BE2C (cell line): ENCODE results near the gene CASP14.

Source experiments
- DNase-seq: peaks from one replicate; pipeline ENCODE4 v3.0.0-alpha.2; 2020
- H3K27me3 ChIP-seq: fragments of 250-450 bp; sonication (Bioruptor Pico); 2 replicates; pipeline ENCODE4 v1.5.1; 2020; ENCODE audit warnings: mild to moderate bottlenecking
- H3K36me3 ChIP-seq: fragments of 250-450 bp; sonication (Bioruptor Pico); 2 replicates; pipeline ENCODE4 v1.5.1; 2020; ENCODE audit warnings: mild to moderate bottlenecking
- H3K4me1 ChIP-seq: fragments of 250-450 bp; sonication (Bioruptor Pico); 2 replicates; pipeline ENCODE4 v1.5.1; 2020
- H3K4me3 ChIP-seq: 2 replicates; pipeline ENCODE4 v1.5.1; 2011; ENCODE audit warnings: low read depth, low read length
- H3K9me3 ChIP-seq: fragments of 250-450 bp; sonication (Bioruptor Pico); 2 replicates; pipeline ENCODE4 v1.5.1; 2020
- TF ChIP-seq, protein P1 (sequence below): IDR thresholded peaks from 2 replicates; pipeline ENCODE4 v1.5.1; 2012; ENCODE audit warnings: mild to moderate bottlenecking, low read depth, low read length

The CASP14 gene

DNA sequence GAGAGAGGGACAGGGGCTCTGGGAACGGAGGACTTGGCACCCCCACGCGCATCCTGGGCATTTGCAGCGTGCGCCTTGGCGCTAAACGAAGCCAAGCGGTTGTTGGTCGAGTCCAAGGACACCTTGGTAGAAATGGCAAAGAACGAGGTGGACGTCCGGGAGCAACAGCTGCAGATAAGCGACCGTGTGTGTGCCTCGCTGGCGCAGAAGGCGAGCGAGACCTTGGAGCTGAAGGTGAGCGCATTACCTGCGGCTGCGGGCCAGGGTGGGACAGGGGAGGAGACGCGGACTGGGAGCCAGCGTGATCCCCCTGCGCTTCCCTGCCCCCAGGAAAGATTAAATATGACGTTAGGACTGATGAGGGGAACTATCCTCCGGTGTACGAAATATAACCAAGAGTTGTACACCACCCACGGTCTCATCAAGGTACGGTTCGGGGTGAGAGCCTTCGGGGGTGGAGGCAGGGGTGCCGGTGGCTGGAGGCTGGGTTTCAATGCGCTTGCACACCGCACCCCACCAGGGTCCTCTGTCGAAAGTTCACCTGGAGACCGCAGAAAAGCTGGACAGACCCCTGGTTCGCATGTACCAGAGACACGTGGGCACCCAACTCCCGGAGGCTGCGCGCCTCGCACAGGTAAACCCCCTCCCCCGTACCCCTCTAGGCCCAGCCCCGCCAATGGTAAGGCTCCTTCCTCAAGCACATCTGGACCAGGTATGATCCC is 27.8 kb upstream of the CASP14 start:
- H3K4me1 ChIP-seq: no peaks in the 10 kb centered on the region
- no peaks in the 10 kb centered on the region for H3K27me3 ChIP-seq
- no peaks in the 10 kb centered on the region for H3K9me3 ChIP-seq
- no peak overlapping the region for H3K4me3 ChIP-seq
- TF ChIP-seq, protein P1, sequence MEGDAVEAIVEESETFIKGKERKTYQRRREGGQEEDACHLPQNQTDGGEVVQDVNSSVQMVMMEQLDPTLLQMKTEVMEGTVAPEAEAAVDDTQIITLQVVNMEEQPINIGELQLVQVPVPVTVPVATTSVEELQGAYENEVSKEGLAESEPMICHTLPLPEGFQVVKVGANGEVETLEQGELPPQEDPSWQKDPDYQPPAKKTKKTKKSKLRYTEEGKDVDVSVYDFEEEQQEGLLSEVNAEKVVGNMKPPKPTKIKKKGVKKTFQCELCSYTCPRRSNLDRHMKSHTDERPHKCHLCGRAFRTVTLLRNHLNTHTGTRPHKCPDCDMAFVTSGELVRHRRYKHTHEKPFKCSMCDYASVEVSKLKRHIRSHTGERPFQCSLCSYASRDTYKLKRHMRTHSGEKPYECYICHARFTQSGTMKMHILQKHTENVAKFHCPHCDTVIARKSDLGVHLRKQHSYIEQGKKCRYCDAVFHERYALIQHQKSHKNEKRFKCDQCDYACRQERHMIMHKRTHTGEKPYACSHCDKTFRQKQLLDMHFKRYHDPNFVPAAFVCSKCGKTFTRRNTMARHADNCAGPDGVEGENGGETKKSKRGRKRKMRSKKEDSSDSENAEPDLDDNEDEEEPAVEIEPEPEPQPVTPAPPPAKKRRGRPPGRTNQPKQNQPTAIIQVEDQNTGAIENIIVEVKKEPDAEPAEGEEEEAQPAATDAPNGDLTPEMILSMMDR: no peak
- no peak for DNase-seq
- no peaks in the 10 kb centered on the region for H3K36me3 ChIP-seq

- Histone ChIP-seq H3K4me1 (no peaks in the 10 kb centered on the region), H3K36me3 (no peaks in the 10 kb centered on the region), H3K4me3 (no peak overlapping the region), H3K27me3 (no peaks in the 10 kb centered on the region), H3K9me3 (no peaks in the 10 kb centered on the region)
- TF ChIP-seq, protein P1: no peak
- DNase-seq: no peak
Measured at GRCh38 chr19:15022752-15023151, 26.5 kb upstream of the CASP14 start.

DNA sequence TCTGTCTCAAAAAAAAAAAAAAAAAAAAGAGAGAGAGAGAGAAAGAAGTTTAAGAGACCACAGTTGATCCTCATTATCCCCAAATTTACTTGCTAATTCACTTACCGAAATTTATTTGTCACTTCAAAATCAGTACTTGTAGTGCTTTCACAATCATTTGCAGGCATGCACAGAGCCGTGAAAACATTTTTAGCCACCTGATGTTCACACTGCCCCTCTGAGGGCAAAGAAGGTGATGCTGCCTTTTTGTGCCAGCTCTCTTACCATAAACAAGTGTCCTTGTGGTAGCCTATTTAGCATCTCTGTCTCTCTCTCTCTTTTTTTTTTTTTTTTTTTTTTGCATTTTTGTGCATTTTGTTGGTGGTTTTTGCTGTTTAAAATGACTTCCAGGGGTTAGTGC is 24.1 kb upstream of the CASP14 start:
- Histone ChIP-seq H3K36me3 (no peaks in the 10 kb centered on the region), H3K9me3 (no peaks in the 10 kb centered on the region), H3K4me1 (no peaks in the 10 kb centered on the region), H3K4me3 (no peak overlapping the region), H3K27me3 (no peaks in the 10 kb centered on the region)
- DNase-seq: no peak
- TF ChIP-seq, protein P1: peak; percentile 34; the same call in 1 of the 2 replicates

DNA sequence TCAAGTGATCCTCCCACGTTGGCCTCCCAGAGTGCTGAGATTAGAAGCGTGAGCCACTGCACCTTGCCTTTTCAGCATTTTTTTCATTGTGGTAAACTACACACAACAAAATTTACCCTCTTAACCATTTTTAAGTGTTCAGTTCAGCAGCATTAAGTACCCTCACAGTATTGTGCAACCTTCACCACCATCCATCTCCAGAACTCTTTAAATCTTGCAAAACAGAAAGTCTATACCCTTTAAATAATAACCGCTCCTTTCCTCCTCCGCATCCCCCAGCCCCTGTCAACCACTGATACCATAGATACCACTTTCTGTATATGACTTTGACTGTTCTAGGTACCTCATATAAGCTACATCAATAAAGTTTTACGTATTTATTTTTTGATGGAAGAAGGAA is 20.8 kb upstream of the CASP14 start:
- H3K4me3 ChIP-seq: no peak overlapping the region
- DNase-seq: no peak
- TF ChIP-seq, protein P1: no peak
- no peaks in the 10 kb centered on the region for H3K36me3 ChIP-seq
- H3K27me3 ChIP-seq: no peaks in the 10 kb centered on the region
- no peaks in the 10 kb centered on the region for H3K4me1 ChIP-seq
- no peaks in the 10 kb centered on the region for H3K9me3 ChIP-seq

DNA sequence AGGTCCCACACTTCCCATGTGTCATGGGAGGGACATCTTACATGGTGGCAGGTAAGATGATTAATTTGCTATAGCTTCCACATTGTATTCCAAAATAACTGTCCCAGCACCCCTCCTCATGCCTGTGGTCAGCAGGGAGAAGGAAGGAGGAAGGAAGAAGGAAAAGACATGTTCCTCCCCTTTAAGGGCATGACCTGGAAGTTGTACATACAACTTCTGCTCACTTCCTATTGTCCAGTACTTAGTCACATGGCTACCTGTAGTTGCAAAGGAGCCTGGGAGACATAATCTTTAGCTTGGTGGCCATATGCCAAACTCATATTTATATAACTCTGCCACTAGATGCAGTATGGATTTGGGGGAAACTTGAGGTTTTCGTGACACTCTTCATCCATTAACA is 17.6 kb upstream of the CASP14 start:
- Histone ChIP-seq H3K4me1 (no peaks in the 10 kb centered on the region), H3K27me3 (no peaks in the 10 kb centered on the region), H3K4me3 (no peak overlapping the region), H3K36me3 (no peaks in the 10 kb centered on the region), H3K9me3 (no peaks in the 10 kb centered on the region)
- TF ChIP-seq, protein P1: no peak
- DNase-seq: no peak

GRCh38 chr19:15035795-15036311 is 13.4 kb upstream of the CASP14 start:
- Histone ChIP-seq H3K4me1 (no peaks in the 10 kb centered on the region), H3K27me3 (peaks cover 11% of the 10 kb centered on the region; the same call in 1 of the 2 replicates), H3K36me3 (no peaks in the 10 kb centered on the region), H3K4me3 (no peak overlapping the region), H3K9me3 (no peaks in the 10 kb centered on the region)
- no peak for DNase-seq
- TF ChIP-seq, protein P1: no peak
